Left ventricle myocardium inferior (tissue), 1 donor: ENCODE measurements around the gene GSTM1. TPM values are rescaled to one million over a fixed set of nuclear protein-coding genes. Genes with fewer than 3 reads are reported as not detected.

ENCODE experiments used
- DNase-seq: peaks from one replicate; pipeline ENCODE4 v3.0.0-alpha.2; 2020
- H3K27ac ChIP-seq: fragments of 200-600 bp; replicated peaks from 2 replicates; pipeline ENCODE4 v1.8.0; 2021
- H3K27me3 ChIP-seq: fragments of 200-600 bp; 2 replicates; pipeline ENCODE4 v1.8.0; 2021; ENCODE audit warnings: low read depth
- H3K36me3 ChIP-seq: fragments of 200-600 bp; 2 replicates; pipeline ENCODE4 v1.8.0; 2021
- H3K4me1 ChIP-seq: fragments of 200-600 bp; 2 replicates; pipeline ENCODE4 v1.8.0; 2021
- H3K4me3 ChIP-seq: fragments of 200-600 bp; 2 replicates; pipeline ENCODE4 v1.8.0; 2021; ENCODE audit warnings: mild to moderate bottlenecking, moderate library complexity
- H3K9me3 ChIP-seq: fragments of 200-600 bp; replicated peaks from 2 replicates; pipeline ENCODE4 v1.8.0; 2021
- intact Hi-C: fragments of 100-400 bp; cut with micrococcal nuclease; formaldehyde crosslinking; loops from one replicate; pipeline ENCODE4 v1.11.0; 2022
- total RNA-seq: library from RNA; stranded (reverse); fragmentation: NEBNext Ultra II Directional; extraction: Animal tissue kit (Norgen Biotek cat#: 25700); gene quantifications from one replicate; pipeline ENCODE4 v1.2.1, GENCODE V29; 2021
- TF ChIP-seq, protein P1 (sequence below): fragments of 200-600 bp; IDR thresholded peaks from 2 replicates; pipeline ENCODE4 v1.8.0; 2021; ENCODE audit warnings: antibody characterized with exemption, mild to moderate bottlenecking, borderline replicate concordance
- donor health status: DM: no; HTN: yes; CAD: no; lungs with severe emphysema.

GSTM1 gene
- total RNA-seq, 1 donor from 2014 or later = not detected

- intact Hi-C loops = no loop called here
- Histone ChIP-seq H3K36me3 (no peaks in the 10 kb centered on the region), H3K27ac (no peak overlapping the region), H3K4me1 (no peaks in the 10 kb centered on the region), H3K27me3 (no peaks in the 10 kb centered on the region), H3K4me3 (no peak overlapping the region), H3K9me3 (no peaks in the 10 kb centered on the region)
- TF ChIP-seq, protein P1, sequence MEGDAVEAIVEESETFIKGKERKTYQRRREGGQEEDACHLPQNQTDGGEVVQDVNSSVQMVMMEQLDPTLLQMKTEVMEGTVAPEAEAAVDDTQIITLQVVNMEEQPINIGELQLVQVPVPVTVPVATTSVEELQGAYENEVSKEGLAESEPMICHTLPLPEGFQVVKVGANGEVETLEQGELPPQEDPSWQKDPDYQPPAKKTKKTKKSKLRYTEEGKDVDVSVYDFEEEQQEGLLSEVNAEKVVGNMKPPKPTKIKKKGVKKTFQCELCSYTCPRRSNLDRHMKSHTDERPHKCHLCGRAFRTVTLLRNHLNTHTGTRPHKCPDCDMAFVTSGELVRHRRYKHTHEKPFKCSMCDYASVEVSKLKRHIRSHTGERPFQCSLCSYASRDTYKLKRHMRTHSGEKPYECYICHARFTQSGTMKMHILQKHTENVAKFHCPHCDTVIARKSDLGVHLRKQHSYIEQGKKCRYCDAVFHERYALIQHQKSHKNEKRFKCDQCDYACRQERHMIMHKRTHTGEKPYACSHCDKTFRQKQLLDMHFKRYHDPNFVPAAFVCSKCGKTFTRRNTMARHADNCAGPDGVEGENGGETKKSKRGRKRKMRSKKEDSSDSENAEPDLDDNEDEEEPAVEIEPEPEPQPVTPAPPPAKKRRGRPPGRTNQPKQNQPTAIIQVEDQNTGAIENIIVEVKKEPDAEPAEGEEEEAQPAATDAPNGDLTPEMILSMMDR = no peak
- DNase-seq = no peak
Measured at GRCh38 chr1:109726007-109726406, 38.4 kb downstream of the GSTM1 start.

- Histone ChIP-seq H3K4me3 (no peak overlapping the region), H3K4me1 (no peaks in the 10 kb centered on the region), H3K27ac (no peak overlapping the region), H3K27me3 (no peaks in the 10 kb centered on the region), H3K9me3 (no peaks in the 10 kb centered on the region), H3K36me3 (no peaks in the 10 kb centered on the region)
- intact Hi-C loops = no loop called here
- DNase-seq = no peak
- TF ChIP-seq, protein P1 = no peak
Measured at GRCh38 chr1:109726728-109727373, 39.2 kb downstream of the GSTM1 start.

DNA sequence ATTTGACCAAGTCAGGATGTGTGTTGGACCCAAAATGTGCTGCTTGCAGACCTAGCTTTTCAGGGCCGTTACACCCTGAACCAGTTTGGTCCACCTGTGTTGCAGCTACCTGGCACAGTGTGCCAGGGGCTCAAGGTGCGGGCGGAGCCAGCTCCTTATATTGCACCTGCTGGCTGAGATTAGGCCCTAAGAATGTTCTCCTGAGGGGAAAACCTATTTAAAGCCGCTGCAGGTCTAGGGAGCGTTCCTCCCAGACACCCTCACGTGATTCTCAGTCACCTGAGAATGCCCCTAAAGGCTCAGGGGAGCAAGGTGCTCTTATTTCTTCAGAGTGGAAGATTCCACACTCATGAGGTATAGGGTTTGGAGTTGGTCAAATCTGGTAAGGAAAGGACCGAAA, 41.3 kb downstream of the GSTM1 start:
- peaks cover 2% of the 10 kb centered on the region for H3K9me3 ChIP-seq
- DNase-seq = no peak
- H3K36me3 ChIP-seq = no peaks in the 10 kb centered on the region
- H3K4me3 ChIP-seq = no peak overlapping the region
- intact Hi-C loops = no loop called here
- TF ChIP-seq, protein P1 = no peak
- no peaks in the 10 kb centered on the region for H3K27me3 ChIP-seq
- no peaks in the 10 kb centered on the region for H3K4me1 ChIP-seq
- no peak overlapping the region for H3K27ac ChIP-seq

DNA sequence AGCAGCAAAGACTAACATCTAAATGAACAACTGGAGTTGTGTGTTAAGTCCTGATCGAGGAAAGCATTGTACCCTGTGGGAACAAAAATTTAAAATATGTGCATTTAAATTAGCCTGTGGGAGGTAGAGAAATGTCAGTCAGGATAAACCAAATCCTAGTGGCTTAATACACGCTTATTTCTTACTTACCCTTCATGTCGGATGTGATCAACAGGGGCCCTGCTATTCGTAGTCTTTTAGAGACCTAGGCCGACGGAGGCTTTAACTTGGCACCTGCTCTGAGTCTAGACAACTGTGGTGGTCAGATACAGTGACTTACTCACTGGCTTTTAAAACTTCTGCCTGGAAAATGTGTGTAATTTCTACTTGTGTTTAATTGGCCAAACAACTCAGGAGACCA, 43.0 kb downstream of the GSTM1 start:
- Histone ChIP-seq H3K9me3 (peaks cover 4% of the 10 kb centered on the region), H3K27ac (no peak overlapping the region), H3K4me3 (no peak overlapping the region), H3K4me1 (no peaks in the 10 kb centered on the region), H3K36me3 (peaks cover 15% of the 10 kb centered on the region), H3K27me3 (no peaks in the 10 kb centered on the region)
- TF ChIP-seq, protein P1 = no peak
- intact Hi-C loops = no loop called here
- no peak for DNase-seq

- H3K27me3 ChIP-seq = no peaks in the 10 kb centered on the region
- peaks cover 4% of the 10 kb centered on the region for H3K9me3 ChIP-seq
- no peak overlapping the region for H3K27ac ChIP-seq
- intact Hi-C loops = no loop called here
- no peak overlapping the region for H3K4me3 ChIP-seq
- no peaks in the 10 kb centered on the region for H3K4me1 ChIP-seq
- TF ChIP-seq, protein P1 = no peak
- DNase-seq = no peak
- peaks cover 32% of the 10 kb centered on the region for H3K36me3 ChIP-seq
Measured at GRCh38 chr1:109732390-109732881, 44.8 kb downstream of the GSTM1 start.
